BJ (cell line): ENCODE data around the gene KRTAP13-1. TPM values are rescaled to one million over a fixed set of nuclear protein-coding genes. Genes with fewer than 3 reads are reported as not detected.

ENCODE experiments used
- CTCF ChIA-PET: fragments of 350-600 bp; formaldehyde crosslinking; extraction: SDS; loops from one replicate; lab custom pipeline; 2021; ENCODE audit warnings: antibody characterized with exemption, inconsistent platforms; lab: Yijun Ruan, JAX
- POLR2A ChIA-PET: fragments of 300-600 bp; sonication (Branson Sonifier 250); formaldehyde crosslinking; extraction: SDS; loops from one replicate; lab custom pipeline; 2021; ENCODE audit warnings: antibody characterized with exemption; lab: Charles Lee
- DNase-seq: peaks from one replicate; pipeline ENCODE4 v3.0.0-alpha.2; 2011; ENCODE audit warnings: low read depth
- H3K27me3 ChIP-seq: 2 replicates; pipeline ENCODE4 v1.6.0; 2011; ENCODE audit warnings: low read length; ENCODE audit not compliant: control insufficient read depth, insufficient read depth
- H3K36me3 ChIP-seq: 2 replicates; pipeline ENCODE4 v1.5.1; 2011; ENCODE audit warnings: low read length; ENCODE audit not compliant: control insufficient read depth, insufficient read depth
- H3K4me3 ChIP-seq: 2 replicates; pipeline ENCODE4 v1.5.1; 2011; ENCODE audit warnings: low read depth, mild to moderate bottlenecking, control low read depth, low read length
- CTCF ChIP-seq: IDR thresholded peaks from 2 replicates; pipeline ENCODE4 v1.5.1; 2011; ENCODE audit warnings: low read depth, mild to moderate bottlenecking, control low read depth, inconsistent platforms, low read length, moderate library complexity; ENCODE audit not compliant: insufficient read depth
- polyA plus RNA-seq: library from polyadenylated mRNA; depleted of rRNA; stranded (reverse); fragments of >200 nt; gene quantifications from 2 replicates; pipeline ENCODE4 v1.2.3, GENCODE V29; 2011

Gene KRTAP13-1
- polyA plus RNA-seq, 1 experiment: not detected

- H3K27me3 ChIP-seq: no peaks in the 10 kb centered on the region
- H3K36me3 ChIP-seq: no peaks in the 10 kb centered on the region
- TF ChIP-seq CTCF: no peak
- CTCF ChIA-PET: interaction anchor here (1.0 kb wide), 1 partner anchor 38 kb away, joined by 3 read pairs; no protein-coding TSS in a partner anchor
- POLR2A ChIA-PET: no interaction called here
- no peak for DNase-seq
- H3K4me3 ChIP-seq: no peak overlapping the region
These were observed 39.9 kb upstream of the KRTAP13-1 start for GRCh38 chr21:30355906-30356305.

GRCh38 chr21:30372139-30372770, 23.6 kb upstream of the KRTAP13-1 start, which contains the start of gene KRTAP13-2:
Gene KRTAP13-2 (minus strand): TSS chr21:30372271. CDS start chr21:30372213, 58 bp downstream.
- TF ChIP-seq CTCF: no peak
- DNase-seq: no peak
- H3K4me3 ChIP-seq: no peak within 1 kb of the TSS
- no peaks in the 10 kb centered on the region for H3K36me3 ChIP-seq
- H3K27me3 ChIP-seq: no peaks in the 10 kb centered on the region
- CTCF ChIA-PET: no interaction called here
- POLR2A ChIA-PET: no interaction called here

DNA sequence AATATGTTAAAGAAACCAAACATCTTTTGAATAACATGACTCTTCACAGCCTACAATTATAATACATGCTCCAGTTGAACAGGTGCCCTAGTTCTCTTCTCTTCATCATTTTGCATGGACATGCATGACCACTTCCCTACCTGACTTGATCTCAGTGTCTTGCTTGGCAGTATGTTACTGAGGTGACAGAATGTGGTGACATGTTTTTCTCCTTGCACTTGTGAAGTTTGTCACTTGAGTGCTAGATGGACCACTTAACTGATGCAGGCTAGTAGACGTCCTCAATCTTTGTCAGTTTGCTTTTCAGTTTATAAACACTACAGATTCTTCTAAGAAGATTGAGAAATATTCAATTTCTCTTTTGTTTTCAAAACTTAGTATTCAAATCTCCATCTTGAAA, 13.6 kb upstream of the KRTAP13-1 start:
- no peak for DNase-seq
- Histone ChIP-seq H3K36me3 (no peaks in the 10 kb centered on the region), H3K27me3 (no peaks in the 10 kb centered on the region), H3K4me3 (no peak overlapping the region)
- TF ChIP-seq CTCF: no peak
- POLR2A ChIA-PET: no interaction called here
- CTCF ChIA-PET: no interaction called here

- DNase-seq: no peak
- Histone ChIP-seq H3K4me3 (no peak overlapping the region), H3K36me3 (no peaks in the 10 kb centered on the region), H3K27me3 (no peaks in the 10 kb centered on the region)
- CTCF ChIA-PET: no interaction called here
- POLR2A ChIA-PET: no interaction called here
- no peak for TF ChIP-seq CTCF
These were observed 4.3 kb upstream of the KRTAP13-1 start for GRCh38 chr21:30391492-30392025.

DNA sequence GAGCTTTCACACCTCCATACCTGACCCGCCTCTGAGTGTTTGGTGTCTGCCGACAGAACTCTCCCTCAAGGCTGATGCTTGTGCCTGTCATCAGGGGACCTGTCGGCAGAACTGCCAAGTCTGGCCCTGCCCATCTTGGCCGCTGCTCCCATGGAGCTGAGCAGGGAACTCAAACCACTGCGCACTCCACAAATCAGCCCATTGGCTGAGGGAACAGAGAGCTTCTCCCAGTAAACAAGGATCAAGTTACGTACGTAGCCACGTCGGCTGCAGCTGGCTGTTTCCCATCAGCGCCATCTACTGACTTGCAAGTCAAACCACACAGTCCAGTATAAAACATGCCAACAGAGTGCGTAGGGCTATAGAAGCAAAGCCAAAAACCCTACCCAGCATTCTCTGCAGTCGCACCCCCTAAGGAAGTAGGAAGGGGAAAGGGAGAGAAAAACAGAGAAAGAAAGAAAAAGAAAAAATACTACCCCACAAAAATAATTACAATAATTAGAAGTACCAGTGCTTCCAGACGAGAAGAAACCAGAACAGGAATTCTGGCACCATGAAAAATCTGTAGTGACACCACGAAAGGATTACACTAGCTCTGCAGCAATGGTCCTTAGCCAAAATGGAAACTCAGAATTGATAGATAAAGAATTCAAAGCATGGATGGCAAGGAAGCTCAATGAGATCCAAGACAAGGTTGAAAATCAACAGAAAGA, 13.1 kb downstream of the KRTAP13-1 start:
- POLR2A ChIA-PET: no interaction called here
- CTCF ChIA-PET: no interaction called here
- no peak overlapping the region for H3K4me3 ChIP-seq
- no peaks in the 10 kb centered on the region for H3K36me3 ChIP-seq
- TF ChIP-seq CTCF: no peak
- no peaks in the 10 kb centered on the region for H3K27me3 ChIP-seq
- DNase-seq: no peak
